ENCODE results near the gene LAMA5.
"Not testable (repeated sequence)": the region's sequence is repeated elsewhere in the genome, so short reads cannot be mapped to it uniquely, and the experiment has no call there.

The LAMA5 gene

DNA sequence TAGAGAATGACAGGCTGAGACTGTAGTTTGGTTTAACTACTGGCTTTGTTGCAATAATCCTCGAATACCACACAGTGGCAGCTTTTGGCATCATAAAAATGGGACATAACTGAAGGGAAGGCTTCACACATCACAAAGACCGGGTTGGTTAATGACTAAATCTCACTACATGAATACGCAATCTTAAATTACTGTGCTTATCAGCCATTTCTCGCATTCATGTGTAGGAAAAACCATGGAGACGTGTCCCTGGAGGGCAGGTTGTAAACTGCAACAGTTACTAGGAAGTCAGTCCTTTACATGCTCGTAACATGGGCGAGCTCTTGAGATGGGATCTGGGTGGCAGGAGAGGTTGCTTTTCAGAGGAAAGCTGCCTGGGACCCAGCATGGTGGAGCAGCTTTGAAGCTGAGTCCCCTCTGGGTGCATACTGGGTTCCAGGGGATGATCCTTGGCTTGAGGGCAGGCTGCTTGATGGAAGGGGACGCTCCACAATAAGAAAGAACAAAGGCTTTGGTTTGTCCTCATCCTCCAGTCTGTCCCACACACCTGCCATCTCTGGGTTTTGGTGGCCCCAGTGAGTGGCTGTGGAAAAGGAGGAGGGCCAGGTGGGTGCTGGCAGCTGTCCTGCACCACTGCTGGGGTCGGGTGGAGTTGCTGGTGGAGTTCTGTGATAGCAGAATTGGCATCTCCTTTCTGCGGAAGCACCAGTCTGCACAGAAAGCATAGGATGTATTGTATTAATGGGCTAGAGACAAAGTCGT lies 21.9 kb upstream of the LAMA5 start:
- DNase-seq (ENCODE audit: low read depth in 3 of 3) = no peak

DNA sequence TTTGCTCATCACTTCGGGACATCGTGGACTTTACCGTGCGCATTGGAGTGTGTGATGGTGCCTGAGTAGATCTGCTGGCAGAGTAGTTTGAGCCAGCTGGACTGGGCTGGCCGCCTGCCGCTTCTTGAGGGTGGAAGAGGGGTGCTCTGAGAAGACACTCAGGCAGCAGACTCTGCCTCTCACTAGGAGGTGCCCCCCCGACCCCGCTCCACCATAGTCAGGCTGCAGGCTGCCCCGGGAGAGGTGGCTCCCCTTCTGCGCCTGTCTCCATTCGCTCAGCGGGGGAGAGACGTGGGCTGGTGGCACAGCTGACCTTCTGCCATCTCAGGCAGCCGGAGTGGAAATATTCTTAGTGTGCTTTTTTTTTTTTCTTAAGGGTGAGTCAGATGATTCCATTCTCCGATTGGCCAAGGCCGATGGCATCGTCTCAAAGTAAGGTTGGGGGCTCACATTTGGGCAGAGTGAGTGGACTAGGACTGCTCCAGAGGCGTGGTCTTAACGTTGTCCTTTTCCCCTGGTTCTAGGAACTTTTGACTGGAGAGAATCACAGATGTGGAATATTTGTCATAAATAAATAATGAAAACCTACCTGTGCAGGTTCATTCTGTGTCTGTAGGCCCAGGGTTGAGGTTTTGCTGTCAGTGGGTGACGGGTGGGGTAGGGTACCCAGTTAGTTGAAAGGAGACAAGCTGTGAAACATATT lies 21.0 kb upstream of the LAMA5 start:
- DNase-seq (ENCODE audit: low read depth in 3 of 3) = no peak

DNA sequence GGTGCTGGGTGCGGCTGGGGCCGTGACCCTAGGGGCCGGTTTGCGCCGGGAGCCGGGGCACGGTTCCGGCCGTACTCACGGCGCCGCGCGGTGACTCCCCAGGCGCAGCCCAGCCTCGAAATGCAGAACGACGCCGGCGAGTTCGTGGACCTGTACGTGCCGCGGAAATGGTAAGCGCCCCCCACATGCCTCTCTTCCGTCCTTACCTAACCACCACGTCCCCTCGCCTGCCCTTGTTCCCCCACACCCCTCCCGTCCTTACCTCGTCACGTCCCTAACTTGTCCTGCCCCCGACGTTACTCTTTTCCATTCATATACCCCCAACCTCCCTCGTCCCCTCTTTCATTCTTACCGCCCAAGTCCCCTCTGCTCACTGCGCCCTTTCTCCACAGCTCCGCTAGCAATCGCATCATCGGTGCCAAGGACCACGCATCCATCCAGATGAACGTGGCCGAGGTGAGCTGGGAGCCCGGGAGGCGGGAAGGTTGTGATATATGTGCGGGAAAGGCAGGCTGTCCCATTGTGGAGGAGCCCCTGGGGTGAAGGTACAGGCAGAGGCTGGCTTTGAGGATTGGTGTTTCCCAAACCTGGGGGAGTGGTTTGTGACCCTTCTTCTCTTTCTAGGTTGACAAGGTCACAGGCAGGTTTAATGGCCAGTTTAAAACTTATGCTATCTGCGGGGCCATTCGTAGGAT lies 20.3 kb upstream of the LAMA5 start:
- no peak for DNase-seq (ENCODE audit: low read depth in 3 of 3)

DNA sequence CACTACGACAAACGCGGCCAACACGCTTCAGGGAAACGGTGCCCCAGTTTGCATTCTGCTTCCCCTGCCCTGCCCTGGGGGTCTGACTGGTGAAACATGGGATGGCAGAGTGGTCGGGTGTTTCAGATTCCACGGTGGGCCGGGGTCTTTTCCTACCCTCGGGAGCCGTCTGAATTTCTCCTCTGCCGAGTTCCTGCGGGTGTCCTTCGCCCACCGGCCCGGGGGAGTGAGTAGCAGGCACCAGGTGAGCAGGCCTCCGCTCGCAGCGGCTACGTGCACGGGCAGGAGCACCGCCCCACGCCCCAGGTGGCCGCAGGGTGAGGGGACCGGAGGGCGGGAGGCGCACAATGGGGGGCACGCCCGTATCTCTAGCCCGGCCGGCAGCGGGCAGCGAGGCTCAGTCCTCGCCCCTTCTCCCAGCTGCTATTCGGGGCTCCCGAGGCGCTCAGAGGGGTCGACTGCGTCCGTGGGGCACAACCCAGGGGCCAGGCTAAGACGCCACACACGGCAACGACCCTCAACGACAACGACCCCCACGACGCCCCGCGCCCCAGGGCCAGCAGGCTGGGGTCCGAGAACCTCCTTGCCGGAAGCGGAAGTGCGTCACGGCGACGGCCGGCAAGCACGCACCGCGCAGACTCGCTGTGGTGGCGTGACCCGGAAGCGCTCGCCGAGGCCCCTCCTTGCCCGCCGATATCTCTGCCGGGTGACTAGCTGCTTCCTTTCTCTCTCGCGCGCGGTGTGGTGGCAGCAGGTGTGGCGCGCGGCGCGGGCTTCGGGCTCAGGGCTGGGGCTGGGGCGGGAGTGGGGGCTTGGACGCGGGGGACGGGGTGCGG lies 19.5 kb upstream of the LAMA5 start, which contains the start of gene RPS21:
Gene RPS21 (plus strand): TSS at position 721 of the 836 bp plus-strand sequence. CDS start 236 bp downstream, outside the sequence.
- DNase-seq (ENCODE audit: low read depth in 3 of 3) = peak; percentile 87 to 88 (median 88)

DNA sequence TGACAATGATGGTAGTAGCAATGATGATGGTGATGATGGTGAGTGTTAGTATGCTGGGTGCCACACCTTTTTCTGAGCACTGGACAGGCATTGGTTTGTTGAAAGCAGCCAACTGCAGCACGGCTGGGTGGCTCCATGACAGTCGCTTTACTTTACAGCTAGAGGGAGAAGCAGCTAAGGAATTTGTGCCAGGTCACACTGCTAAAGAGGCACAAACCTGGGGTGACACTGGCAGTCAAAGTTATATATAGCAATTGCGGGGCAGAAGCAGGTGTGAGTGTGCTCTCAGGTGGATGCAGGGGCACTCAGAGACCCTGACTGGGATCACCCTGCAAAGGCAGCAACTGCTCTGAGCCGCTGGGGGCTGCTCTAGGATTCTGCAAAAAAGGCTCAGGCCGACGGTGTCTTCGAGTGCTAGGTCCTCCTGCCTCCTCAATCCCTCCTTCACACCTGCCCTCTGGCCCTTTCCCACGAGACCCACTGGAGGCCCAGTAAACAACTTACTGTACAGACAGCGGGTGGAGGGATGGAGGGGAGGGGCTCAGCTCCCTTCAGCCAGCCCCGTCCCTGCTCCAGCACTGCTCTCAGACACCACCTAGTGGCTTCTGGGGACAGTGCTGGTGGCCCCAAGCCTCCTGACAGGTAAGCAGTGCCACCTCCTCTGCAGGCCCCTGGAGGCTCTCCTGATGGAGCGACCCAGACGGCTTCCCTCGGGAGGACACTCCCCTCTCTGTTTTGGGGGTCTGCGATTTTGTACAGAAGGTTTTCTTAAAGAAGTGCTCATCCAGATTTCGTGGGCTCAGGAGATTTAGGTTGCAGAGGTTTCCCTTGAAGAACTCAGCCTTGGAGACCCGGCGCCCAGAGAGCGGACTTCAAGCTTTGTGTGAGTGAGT lies 15.4 kb upstream of the LAMA5 start:
- DNase-seq (ENCODE audit: low read depth in 3 of 3) = peak; percentile 62 to 68 (median 62)

DNA sequence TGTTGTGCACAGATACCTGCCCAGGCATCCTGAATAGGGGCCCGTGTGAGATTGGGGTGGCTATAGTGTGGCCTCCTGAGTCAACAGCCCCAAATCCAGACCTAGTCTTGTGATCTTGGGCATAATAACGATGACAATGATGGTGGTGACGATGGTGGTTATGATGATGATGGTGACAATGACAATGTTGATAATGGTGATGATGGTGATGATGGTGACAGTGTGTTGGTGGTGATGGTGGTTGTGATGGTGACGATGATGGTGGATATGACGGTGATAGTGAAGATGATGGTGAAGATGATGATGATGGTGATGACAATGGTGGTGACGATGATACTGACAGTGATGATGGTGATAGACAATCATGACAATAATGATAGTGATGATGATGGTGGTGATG lies 14.7 kb upstream of the LAMA5 start:
- DNase-seq (ENCODE audit: low read depth in 3 of 3) = no peak

DNA sequence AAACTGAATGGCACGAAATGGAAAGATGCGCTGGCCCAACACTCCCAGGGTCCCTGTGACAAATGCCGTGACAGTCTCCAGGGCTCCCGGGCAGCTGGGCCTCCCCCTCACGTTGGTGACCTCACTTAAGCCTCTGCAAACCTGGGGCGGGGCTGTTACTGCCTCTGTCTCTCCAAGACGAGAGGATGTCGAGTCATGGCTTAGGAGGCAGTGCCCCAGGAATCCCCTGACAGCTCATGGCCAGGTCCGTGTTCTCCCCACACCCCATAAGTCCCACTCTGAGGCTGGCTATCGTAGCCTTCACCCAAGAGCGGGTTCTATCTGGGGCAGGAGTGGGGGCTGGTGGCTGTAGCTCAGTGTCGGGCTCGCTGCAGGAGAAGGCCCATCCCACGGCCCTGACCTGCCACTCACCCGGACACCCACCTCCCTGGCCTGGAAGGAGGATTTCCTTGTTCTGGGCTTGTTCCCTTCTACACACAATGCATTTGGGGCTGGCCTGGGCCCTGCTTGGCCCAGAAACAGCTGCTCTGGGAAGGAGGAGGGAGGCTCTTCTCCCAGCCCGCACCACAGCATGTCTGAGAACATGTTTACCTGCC lies 14.2 kb upstream of the LAMA5 start:
- no peak for DNase-seq (ENCODE audit: low read depth in 3 of 3)

DNA sequence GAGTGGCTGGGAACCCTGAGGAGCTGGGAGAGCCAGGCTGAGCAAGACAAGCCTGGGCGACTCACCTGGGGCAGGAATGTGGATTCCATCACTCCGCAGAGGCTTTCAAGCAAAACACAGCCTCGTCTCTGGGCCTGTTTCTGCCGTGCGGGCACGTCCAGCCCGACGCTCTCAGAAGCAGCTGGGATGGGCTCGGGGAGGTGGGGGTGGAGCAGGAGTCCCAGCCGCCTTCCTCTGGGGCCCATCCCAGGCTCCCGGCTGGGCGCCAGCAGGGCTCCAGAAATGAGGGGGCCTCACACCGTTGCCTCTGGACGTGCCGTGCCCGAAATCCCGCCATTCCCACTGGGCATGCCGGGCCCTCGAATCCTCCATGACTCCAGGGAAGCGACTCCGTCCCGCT lies 11.1 kb upstream of the LAMA5 start:
- no peak for DNase-seq (ENCODE audit: low read depth in 3 of 3)

DNA sequence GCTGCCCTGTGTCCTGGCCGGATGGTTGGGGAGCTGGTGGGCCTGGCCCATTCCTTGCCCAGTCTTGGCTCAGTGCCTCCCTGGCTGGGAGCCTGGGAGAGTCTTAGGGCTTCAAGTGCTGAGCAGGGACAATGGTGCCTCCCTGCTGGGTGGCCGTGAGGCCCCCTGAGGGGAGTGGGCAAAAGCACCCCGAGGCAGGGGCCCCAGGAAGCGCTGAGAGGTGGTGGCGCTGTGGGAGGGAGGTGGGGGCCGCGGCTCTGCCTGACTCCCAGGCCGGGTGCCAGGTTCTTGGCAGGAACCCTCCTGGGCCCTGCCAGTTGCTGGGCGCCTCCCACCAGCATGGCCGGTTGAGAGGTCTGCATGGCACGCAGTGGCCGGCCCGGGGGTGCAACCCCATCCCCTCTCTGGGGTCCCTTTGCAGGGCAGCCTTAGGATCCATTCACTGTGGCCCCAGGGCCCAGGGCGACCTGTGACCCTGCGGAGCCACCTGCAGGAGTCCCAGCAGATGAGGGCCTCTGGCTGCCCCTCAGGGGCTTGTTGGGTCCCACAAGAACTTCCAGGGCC lies 10.6 kb upstream of the LAMA5 start:
- no peak for DNase-seq (ENCODE audit: low read depth in 3 of 3)

DNA sequence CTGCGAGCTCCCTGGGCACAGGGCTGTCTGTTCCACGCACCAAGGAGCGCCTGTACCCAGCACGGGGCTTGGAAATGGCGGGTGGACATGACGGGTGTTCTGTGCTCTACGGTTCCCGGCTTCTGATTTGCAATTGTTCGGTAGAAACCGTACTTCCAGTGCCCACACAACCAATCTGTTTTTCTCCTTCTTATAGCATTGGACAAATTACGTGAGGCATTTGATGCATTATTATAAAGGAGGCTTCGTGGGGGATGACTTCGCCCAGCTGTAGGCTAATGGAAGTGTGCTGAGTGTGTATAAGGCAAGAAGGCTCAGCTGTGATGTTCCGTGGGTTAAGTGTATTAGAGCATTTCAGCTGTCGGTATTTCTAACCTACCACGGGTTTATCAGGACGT lies 10.0 kb upstream of the LAMA5 start:
- no peak for DNase-seq (ENCODE audit: low read depth in 3 of 3)

DNA sequence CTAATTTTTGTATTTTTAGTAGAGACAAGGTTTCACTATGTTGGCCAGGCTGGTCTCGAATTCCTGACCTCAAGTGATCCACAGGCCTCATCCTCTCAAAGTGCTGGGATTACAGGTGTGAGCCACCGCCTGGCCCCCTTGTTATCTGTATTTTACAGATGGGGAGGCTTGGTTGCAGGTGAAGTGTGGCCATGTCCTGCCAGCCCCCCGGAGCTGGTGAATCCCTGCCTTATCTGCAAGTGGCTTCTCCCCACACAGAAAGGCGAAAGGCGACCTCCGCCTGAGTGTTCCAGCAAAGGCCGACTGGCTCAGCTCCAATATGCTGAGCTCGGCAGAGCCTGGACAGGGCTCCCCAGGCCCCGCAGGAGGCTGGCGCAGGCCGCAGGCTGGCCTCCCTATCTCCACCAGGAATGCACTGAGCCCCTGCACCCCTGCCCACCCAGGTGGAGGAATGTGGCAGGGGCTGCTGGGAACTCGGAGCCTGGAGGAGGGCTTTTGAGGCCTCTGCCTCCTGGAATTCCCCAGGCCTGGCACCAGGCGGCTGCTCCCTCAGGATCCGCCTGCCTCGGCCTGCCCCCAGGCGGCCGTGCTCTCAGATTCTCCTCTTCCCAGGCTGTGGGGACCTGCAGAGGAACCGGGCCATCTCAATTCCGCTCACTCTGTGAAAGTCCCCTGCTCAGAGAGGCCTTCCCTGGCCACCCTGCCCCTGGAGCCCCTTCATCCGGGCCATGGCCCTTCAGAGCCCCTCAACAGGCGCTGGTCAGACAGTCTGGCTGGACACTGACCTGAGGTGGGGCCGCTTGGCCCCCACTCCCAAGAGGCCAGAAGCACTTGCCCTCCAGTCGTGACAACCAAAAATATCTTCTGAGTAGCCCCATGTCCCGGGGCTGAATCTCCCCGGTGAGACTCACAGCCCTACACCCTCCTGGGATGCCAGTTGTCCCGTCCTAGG lies 9.3 kb upstream of the LAMA5 start:
- DNase-seq (ENCODE audit: low read depth in 3 of 3) = no peak

DNA sequence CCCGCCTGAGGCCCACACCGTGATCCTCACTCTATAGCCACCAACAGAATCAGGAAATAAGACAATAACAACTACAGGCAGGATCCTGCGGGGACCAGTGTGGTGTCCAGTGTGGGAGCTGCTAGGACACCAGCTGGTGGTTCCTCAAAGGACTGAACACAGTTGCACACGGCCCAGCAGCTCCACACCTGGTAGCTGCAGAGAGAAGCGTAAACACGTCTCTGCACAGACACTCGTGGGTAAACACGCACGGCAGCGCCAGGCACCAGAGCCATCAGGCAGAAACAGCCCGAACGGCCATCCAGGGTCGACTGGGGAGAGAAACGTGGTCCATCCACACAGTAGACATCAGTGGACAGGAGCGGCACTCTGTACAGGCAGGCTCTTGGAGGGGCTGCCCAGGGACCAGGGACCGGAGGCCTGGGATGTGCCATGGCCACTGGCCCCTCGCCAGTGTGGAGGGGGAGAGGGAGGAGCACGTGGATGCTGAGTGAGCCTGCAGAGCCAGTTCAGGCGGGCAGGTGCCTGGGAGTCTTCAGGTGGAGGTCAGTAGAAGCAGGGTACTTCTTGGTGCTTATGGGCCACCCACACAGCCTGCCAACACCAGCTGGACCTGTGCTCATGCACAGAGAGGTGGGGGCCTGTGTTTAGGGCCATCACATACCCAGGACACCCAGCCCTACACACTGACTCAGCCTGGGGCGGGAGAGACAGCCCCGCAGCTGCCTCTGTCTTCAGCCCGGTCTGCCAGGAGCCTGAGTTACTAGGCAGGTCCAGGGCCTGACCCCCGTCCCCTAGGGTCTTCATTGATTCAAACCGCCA lies 7.4 kb upstream of the LAMA5 start:
- DNase-seq (ENCODE audit: low read depth in 3 of 3) = no peak

DNA sequence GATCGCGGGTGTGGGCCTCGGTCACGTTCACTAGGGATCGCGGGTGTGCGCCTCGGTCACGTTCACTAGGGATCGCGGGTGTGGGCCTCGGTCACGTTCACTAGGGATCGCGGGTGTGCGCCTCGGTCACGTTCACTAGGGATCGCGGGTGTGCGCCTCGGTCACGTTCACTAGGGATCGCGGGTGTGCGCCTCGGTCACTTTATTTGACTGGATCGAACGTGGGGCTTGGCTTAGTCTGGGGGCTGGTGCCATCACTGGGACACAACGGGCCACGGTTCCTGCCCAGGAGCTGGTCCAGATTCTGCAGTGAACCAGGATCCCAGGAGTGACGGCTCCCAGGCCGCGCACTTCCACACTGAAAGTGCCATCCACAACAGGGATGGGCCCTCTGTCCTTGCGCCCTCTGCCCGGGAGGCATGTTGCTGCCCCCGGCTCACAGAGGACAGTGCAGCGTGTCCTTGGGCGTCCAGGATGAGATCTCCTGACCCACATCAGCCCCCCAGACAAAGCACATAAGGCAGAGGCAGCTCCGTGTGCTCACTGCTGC lies 6.6 kb upstream of the LAMA5 start:
- DNase-seq (ENCODE audit: low read depth in 3 of 3) = not testable (repeated sequence)

DNA sequence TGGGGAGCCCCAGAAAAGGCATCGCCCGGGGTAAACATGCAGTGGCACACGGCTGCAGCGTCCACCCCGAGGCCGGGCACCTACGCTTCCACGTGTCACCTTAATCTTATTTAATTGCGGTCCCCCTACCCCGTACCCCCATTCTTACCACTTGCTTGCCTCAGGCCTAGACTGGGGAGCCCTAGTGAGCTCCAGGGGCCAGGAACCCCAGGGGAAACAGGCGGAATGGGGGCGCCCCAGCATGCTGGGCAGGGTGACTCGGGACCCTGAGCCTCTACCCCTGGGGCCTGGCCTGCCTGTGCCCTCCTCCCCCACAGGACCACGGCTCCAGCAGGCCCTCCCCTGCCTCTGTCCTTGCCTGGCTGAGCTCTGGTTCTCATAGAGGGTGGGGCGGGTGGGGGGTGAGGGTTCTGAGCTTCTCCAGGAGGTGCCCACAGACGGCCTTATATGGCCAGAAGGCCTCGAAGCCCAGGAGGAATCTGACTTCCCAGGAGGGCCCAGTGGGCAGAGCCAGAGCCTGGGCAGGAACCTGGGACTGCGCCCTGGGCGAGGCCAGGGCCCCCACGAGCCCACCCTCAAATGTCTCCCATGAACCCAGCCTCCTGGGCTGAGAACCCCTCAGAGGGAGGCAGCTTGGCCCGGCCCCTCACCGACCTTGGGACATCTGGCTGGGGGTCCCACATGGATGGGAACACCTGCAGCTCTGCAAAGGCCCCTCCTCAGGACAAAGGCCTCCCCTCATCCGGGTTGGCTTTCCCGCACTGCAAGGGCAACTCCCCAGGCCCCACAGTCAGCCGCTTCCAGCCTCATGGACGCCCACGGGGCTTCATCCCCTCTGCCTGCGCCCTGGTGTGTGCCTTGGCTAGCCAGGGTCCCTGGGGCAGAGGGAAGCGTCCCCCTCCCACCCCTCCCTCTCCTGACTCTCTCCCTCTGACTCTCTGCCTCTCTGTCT lies 5.2 kb upstream of the LAMA5 start:
- DNase-seq (ENCODE audit: low read depth in 3 of 3) = no peak

DNA sequence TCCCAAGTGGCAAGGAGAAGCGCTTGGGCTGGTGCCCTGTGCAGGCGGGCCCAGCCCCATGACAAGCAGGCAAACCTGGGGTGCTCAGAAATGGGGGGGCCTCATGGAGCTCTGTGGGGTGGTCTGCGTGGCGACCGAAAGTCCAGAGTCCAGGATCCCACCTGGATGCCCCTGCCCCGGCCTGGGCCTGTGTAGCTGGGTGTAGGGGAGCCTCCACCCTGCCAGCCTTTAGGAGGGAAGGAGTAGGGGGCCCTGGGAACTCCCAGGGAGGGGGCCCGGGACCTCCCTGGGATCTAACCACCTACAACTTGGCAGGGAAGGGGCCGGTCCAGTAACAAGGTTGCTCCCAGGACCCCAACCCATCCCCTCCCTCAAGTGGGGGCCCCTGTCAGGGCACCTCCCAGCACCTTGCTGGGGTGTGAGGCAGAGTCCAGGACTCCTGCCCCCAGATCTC lies 4.5 kb upstream of the LAMA5 start:
- no peak for DNase-seq (ENCODE audit: low read depth in 3 of 3)

DNA sequence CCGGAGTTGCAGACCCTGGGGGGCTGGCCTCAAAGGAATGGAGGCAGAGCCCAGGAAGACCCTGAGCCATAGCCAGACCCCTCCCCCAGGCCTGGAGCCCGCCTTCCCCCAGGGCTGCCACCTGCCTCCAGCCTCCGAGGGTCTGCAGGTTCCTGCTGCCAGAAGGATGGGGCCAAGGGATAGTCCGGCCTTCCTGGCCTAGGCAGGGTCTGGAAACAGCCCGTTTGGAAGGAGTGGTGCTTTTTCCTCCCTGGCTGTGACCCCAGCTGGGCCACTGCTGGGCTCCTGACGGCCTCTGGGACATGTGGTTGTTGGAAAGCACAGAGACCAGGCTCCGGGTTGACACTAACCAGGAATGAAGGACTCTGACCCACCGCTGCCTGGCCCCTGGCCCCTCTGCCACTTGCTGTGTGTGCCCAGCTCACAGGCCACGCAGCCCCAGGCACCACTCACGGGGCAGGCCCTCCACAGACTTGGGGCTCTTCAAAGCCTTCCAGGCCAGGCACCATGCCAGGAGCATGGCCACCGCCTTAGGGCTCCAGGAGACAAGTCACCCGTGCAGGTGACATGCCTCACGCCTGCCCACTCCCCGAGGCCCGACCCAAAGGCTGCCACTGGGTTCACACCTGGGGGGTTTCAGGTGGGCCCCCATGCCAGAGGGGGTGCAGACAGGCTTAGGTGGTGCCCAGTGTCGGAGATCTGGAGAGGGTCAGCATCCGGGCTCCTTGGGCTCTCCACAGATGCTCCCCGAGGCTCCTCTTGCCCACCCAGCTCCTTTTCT lies 3.9 kb upstream of the LAMA5 start:
- DNase-seq (ENCODE audit: low read depth in 3 of 3) = no peak
